Ovary (tissue), 9 donors: Measurements from ENCODE around the gene DUSP1. TPM values are rescaled to one million over a fixed set of nuclear protein-coding genes. Genes with fewer than 3 reads are reported as not detected.
"Not testable (repeated sequence)": the region's sequence is repeated elsewhere in the genome, so short reads cannot be mapped to it uniquely, and the experiment has no call there.

Source experiments
- DNase-seq, 5 donors: peaks; one replicate each; pipeline ENCODE4 v3.0.0-alpha.2; 2019 to 2020
- H3K27ac ChIP-seq, 2 donors: fragments of 200-600 bp; one replicate each; pipeline versions ENCODE4 v1.5.1 to v1.8.0; 2019 to 2022
- H3K27me3 ChIP-seq: fragments of 200-600 bp; one replicate; pipeline ENCODE4 v1.8.0; 2022
- H3K36me3 ChIP-seq: fragments of 200-600 bp; sonication (generic); one replicate; pipeline ENCODE4 v1.5.1; 2019
- H3K4me1 ChIP-seq: one replicate; pipeline ENCODE4 v1.8.1; 2013; ENCODE audit warnings: mild to moderate bottlenecking, moderate library complexity; ENCODE audit not compliant: insufficient read depth
- H3K4me3 ChIP-seq: fragments of 200-600 bp; sonication (generic); one replicate; pipeline ENCODE4 v1.5.1; 2017
- H3K9me3 ChIP-seq, 2 donors: fragments of 200-600 bp in 1 of 2; sonication (generic) in 1 of 2; one replicate each; pipeline versions ENCODE4 v1.5.1 to v1.8.1; 2013 to 2019; ENCODE audit warnings: mild to moderate bottlenecking in 1 of 2, moderate library complexity in 1 of 2
- CTCF ChIP-seq, 3 donors: fragments of 450-650 bp in 2 of 3; fragments of 200-600 bp in 1 of 3; IDR thresholded peaks; one replicate each; pipeline versions ENCODE4 v1.5.1 to v1.8.0; 2016 to 2022; ENCODE audit warnings: antibody characterized with exemption in 3 of 3, mild to moderate bottlenecking in 1 of 3
- EP300 ChIP-seq: sonication (generic); formaldehyde crosslinking; IDR thresholded peaks from one replicate; pipeline ENCODE4 v1.6.1; 2017; ENCODE audit warnings: antibody characterized with exemption
- POLR2A ChIP-seq: fragments of 450-650 bp; IDR thresholded peaks from one replicate; pipeline ENCODE4 v1.6.1; 2017; ENCODE audit warnings: antibody characterized with exemption, mild to moderate bottlenecking, moderate library complexity
- WGBS, 3 donors: extraction: QIAGEN DNeasy Blood & Tissue Kit in 1 of 3; methylation state at CpG; one replicate each; pipeline versions ENCODE4 v1.1.5 to v1.1.7; 2013 to 2017; 5-methylcytosine and 5-hydroxymethylcytosine counted together
- intact Hi-C, 4 donors: fragments of 100-400 bp; cut with DNase I; formaldehyde crosslinking; loops; one replicate each; pipeline versions ENCODE4 v1.11.0 to v1.15.1; 2022 to 2023
- polyA plus RNA-seq, 2 donors: library from polyadenylated mRNA; stranded (reverse); fragments of 200-250 nt in 1 of 2; fragments of 350-450 nt in 1 of 2; fragmentation: Illumina TruSeq in 1 of 2; extraction: RNeasy Lipid Tissue Mini Kit (QIAGEN cat#74804) in 1 of 2; gene quantifications; one replicate each; pipeline ENCODE4 v1.2.3, GENCODE V29; 2013 to 2014
- total RNA-seq, 7 donors: library from RNA; depleted of rRNA in 2 of 7; stranded (reverse); fragments of >200 nt in 2 of 7; fragmentation: NEBNext Ultra II Directional in 3 of 7; extraction: Animal tissue kit (Norgen Biotek cat#: 25700) in 3 of 7; gene quantifications; one replicate each; pipeline versions ENCODE4 v1.1.0 to v1.2.4, GENCODE V29; 2016 to 2023
- donor health status: DM: no; HTN: no; CAD: no; lungs with moderate emphysema.
- donor health status: DM: no; HTN: no; CAD: no.
- donor health status: Bipolar disorder and iron deficiency.
- donor health status: DM: yes; HTN: yes; CAD: no.
- donor health status: DM: no; HTN: no; CAD: no.
- donor health status: DM: yes; HTN: yes; CAD: no.

Gene DUSP1
- total and polyA plus RNA-seq, 9 donors = 112 to 2,672 (median 201) TPM

GRCh38 chr5:172791286-172791685 is 20.3 kb upstream of the DUSP1 start:
- intact Hi-C loops = loop anchor here in 2 of 4 donors (10.0 kb wide), 1 partner anchor 74 kb away; no protein-coding TSS in a partner anchor
- Histone ChIP-seq H3K9me3 (no peaks in the 10 kb centered on the region), H3K27me3 (no peaks in the 10 kb centered on the region), H3K4me1 (peaks cover 24% of the 10 kb centered on the region), H3K27ac (peak overlapping the region in 1 of 2 donors; percentile 36), H3K4me3 (no peak overlapping the region), H3K36me3 (no peaks in the 10 kb centered on the region)
- TF ChIP-seq POLR2A = no peak
- TF ChIP-seq CTCF (IDR thresholded peaks at IDR 0.05) = no peak
- no peak for TF ChIP-seq EP300
- peak in 2 of 5 donors; percentile 22 to 33 for DNase-seq
- WGBS, 3 donors = 77 to 84% (median 83%) methylated on average over 3 to 6 of the region's 6 CpGs

- intact Hi-C loops = loop anchor here in 2 of 4 donors (10.0 kb wide), 1 partner anchor 74 kb away; no protein-coding TSS in a partner anchor
- H3K9me3 ChIP-seq = no peaks in the 10 kb centered on the region
- no peak for DNase-seq
- no peaks in the 10 kb centered on the region for H3K27me3 ChIP-seq
- H3K4me3 ChIP-seq = no peak overlapping the region
- WGBS, 3 donors = 74 to 90% (median 79%) methylated on average over 5 of the region's 5 CpGs
- no peak for TF ChIP-seq POLR2A
- no peak for TF ChIP-seq EP300
- no peak for TF ChIP-seq CTCF (IDR thresholded peaks at IDR 0.05)
- H3K4me1 ChIP-seq = peaks cover 24% of the 10 kb centered on the region
- no peaks in the 10 kb centered on the region for H3K36me3 ChIP-seq
- peak overlapping the region in 1 of 2 donors; percentile 85 for H3K27ac ChIP-seq
These were observed 19.5 kb upstream of the DUSP1 start for GRCh38 chr5:172790496-172790889.

- DNase-seq = peak; percentile 76 to 88 (median 85)
- Histone ChIP-seq H3K4me3 (no peak overlapping the region), H3K27ac (peak overlapping the region; percentile 85 to 94), H3K9me3 (no peaks in the 10 kb centered on the region), H3K36me3 (no peaks in the 10 kb centered on the region), H3K4me1 (peaks cover 24% of the 10 kb centered on the region), H3K27me3 (no peaks in the 10 kb centered on the region)
- WGBS, 3 donors = 34 to 37% (median 34%) methylated on average over 9 of the region's 9 CpGs
- no peak for TF ChIP-seq EP300
- TF ChIP-seq POLR2A = no peak
- no peak for TF ChIP-seq CTCF (IDR thresholded peaks at IDR 0.05)
- intact Hi-C loops = loop anchor here in 2 of 4 donors (10.0 kb wide), 1 partner anchor 75 kb away; no protein-coding TSS in a partner anchor
These were observed 18.9 kb upstream of the DUSP1 start for GRCh38 chr5:172789687-172790495.

- no peaks in the 10 kb centered on the region for H3K36me3 ChIP-seq
- H3K27me3 ChIP-seq = no peaks in the 10 kb centered on the region
- H3K4me1 ChIP-seq = peaks cover 19% of the 10 kb centered on the region
- TF ChIP-seq CTCF (IDR thresholded peaks at IDR 0.05) (no peak), POLR2A (no peak), EP300 (no peak)
- no peak overlapping the region for H3K4me3 ChIP-seq
- intact Hi-C loops = no loop called here
- H3K27ac ChIP-seq = peak overlapping the region; percentile 85 to 94
- no peaks in the 10 kb centered on the region for H3K9me3 ChIP-seq
- peak; percentile 58 to 84 (median 75) for DNase-seq
- 31 to 42% (median 33%) methylated on average over 21 of the region's 21 CpGs for WGBS, 3 donors
These were observed 18.0 kb upstream of the DUSP1 start for GRCh38 chr5:172788771-172789686.

- intact Hi-C loops, H3K4me3 ChIP-seq, H3K9me3 ChIP-seq, H3K27me3 ChIP-seq, H3K36me3 ChIP-seq, DNase-seq: not testable (repeated sequence)
- WGBS, 3 donors = 93 to 95% (median 94%) methylated on average over 3 of the region's 3 CpGs
- Histone ChIP-seq H3K4me1 (peaks cover 19% of the 10 kb centered on the region), H3K27ac (peak overlapping the region in 1 of 2 donors; percentile 85)
These were observed 16.5 kb upstream of the DUSP1 start for GRCh38 chr5:172787538-172787937.
